ENCODE measurements around the gene AJUBA.
"Not testable (repeated sequence)": the region's sequence is repeated elsewhere in the genome, so short reads cannot be mapped to it uniquely, and the experiment has no call there.

Gene AJUBA

DNA sequence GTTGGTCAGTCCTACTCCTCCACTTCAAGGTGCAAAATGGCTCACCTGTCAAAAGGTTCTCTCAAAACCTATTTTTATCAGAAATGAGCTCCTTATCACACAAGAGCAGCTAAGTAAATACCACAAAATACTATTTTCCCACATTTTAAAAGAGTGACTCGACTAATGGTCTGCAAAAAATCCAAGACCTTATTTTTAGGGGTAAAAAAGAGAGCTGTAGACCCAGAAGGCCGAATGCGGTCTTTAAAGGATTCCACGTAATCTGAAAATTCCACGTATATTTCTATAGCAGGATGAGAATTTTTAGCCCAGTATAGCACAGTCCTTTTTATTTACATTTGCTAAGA is 23.8 kb upstream of the AJUBA start:
- DNase-seq (ENCODE audit: low read depth) = no peak
- TF ChIP-seq, protein P1, sequence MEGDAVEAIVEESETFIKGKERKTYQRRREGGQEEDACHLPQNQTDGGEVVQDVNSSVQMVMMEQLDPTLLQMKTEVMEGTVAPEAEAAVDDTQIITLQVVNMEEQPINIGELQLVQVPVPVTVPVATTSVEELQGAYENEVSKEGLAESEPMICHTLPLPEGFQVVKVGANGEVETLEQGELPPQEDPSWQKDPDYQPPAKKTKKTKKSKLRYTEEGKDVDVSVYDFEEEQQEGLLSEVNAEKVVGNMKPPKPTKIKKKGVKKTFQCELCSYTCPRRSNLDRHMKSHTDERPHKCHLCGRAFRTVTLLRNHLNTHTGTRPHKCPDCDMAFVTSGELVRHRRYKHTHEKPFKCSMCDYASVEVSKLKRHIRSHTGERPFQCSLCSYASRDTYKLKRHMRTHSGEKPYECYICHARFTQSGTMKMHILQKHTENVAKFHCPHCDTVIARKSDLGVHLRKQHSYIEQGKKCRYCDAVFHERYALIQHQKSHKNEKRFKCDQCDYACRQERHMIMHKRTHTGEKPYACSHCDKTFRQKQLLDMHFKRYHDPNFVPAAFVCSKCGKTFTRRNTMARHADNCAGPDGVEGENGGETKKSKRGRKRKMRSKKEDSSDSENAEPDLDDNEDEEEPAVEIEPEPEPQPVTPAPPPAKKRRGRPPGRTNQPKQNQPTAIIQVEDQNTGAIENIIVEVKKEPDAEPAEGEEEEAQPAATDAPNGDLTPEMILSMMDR (conservative IDR thresholded peaks at IDR 0.05; ENCODE audit: low read depth, low read length) = no peak
- H3K4me3 ChIP-seq (ENCODE audit: low read depth, low read length) = peak overlapping the region; percentile 82

DNA sequence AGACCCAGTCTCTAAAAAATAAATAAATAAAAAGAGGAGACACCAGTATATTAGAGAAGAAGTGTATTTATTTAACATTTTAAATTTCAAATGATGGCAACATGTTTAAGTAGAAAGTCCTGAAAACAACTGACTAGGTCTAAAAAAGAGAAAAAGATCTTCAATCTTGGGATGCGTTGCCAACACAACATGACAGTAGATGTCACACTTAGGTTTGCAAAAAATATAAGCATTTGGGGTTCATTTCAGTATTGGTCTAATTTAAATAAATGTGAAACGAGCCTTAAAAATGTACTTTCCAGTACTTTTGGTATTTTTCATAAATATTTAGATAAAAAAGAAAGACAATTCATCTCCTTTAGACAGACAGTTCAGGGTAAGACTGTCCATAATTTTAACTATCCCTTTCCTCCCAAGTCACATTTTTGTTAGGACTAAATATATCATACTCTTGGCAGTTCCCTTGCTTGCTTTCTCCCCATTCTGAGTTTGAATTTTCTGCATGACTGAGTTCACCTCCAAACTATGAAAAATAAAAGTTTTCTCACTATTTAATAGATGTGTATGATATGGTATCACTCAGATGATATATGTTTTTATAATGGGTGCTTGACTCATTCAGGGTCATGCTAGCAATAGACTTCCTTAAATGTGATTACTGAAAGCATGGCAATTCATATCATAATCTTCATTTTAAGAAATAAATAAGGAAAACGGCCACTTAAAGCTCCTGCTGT is 23.3 kb upstream of the AJUBA start:
- DNase-seq (ENCODE audit: low read depth) = no peak
- TF ChIP-seq, protein P1 (conservative IDR thresholded peaks at IDR 0.05; ENCODE audit: low read depth, low read length) = no peak
- no peak overlapping the region for H3K4me3 ChIP-seq (ENCODE audit: low read depth, low read length)

DNA sequence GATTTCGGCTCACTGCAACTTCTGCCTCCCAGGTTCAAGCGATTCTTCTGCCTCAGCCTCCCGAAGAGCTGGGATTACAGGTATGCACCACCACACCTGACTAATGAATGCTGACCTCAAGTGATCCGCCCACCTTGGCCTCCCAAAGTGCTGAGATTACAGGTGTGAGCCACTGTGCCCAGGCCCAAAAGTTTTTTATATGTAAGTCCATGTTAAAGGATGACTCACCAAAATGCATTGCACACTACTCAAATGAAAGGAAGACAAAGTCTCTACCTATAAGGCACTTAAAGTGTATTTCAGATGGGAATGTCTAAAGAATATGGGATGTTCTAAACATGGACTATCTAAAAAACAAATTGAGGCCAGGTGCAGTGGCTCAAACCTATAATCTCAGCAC is 21.9 kb upstream of the AJUBA start:
- not testable (repeated sequence) for H3K4me3 ChIP-seq (ENCODE audit: low read depth, low read length); DNase-seq (ENCODE audit: low read depth)

DNA sequence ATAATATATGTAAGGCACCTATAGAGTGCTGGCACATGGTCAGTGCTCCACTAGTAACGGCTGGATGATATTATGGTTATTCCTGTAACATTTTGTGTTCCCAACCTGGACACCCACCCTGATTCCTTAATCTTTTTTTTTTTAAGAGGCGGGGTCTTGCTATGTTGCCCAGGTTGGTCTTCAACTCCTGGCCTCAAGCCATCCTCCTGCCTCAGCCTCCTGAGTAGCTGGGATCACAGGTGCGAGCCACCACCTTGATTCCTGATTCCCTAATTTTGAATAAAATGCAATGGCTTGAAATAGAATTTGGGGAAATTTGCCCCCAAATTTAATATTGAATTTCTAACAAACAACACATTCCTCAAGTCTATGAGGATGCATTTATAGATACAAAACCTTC is 20.2 kb upstream of the AJUBA start:
- H3K4me3 ChIP-seq (ENCODE audit: low read depth, low read length) = no peak overlapping the region
- TF ChIP-seq, protein P1 (conservative IDR thresholded peaks at IDR 0.05; ENCODE audit: low read depth, low read length) = no peak
- no peak for DNase-seq (ENCODE audit: low read depth)

DNA sequence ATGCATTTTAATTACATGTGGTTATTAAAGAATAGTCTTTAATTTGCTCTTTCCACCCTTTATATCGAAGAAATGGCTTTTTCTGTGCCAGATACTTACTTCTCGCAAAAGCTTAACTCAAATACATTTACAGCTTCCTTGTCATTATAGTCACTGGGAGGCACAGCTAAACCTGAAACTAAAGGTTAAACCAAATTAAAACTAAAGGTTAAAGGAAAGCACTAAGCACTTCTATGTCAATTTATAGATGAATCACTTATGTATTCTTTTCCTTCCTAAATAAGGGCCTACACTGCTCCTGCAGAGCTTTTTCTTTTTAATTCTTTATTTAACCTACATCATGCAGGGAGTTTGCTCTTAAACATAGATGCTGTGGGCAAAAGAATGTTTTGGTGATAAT is 18.5 kb upstream of the AJUBA start:
- no peak overlapping the region for H3K4me3 ChIP-seq (ENCODE audit: low read depth, low read length)
- TF ChIP-seq, protein P1 (conservative IDR thresholded peaks at IDR 0.05; ENCODE audit: low read depth, low read length) = no peak
- DNase-seq (ENCODE audit: low read depth) = no peak

DNA sequence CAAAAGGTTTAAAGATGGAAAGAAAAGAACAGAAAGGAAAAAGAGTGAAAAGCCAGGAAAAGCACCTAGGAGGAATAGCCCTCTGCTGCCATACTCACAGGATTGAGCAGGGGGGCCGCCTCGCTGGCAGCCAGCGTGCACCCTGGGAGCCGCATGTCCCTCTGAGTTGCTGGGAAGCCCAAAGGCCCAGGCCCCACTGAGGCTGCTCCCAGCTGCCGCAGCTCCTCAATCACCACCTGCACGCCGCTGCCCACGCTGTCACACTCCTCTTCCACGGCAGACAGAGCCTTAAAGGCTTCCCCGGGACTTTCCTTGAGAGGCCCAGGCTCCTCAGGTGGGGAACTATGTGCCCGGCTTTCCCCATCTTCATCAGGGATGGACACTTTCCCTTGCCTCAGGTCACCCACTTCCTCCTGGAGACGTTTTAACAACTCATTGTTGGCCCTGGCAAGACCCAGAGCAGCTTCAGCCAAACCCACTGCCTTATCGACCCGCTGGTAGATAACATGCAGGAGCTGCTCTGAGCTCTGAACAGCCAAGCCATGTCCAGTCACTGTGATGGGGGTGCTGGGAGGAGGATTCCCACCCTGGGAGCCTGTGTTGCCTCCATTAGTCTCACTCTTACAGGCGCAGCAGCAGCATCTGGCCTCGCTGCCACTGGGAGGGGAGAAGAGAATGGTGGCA is 16.1 kb upstream of the AJUBA start:
- TF ChIP-seq, protein P1 (conservative IDR thresholded peaks at IDR 0.05; ENCODE audit: low read depth, low read length) = no peak
- H3K4me3 ChIP-seq (ENCODE audit: low read depth, low read length) = no peak overlapping the region
- no peak for DNase-seq (ENCODE audit: low read depth)

DNA sequence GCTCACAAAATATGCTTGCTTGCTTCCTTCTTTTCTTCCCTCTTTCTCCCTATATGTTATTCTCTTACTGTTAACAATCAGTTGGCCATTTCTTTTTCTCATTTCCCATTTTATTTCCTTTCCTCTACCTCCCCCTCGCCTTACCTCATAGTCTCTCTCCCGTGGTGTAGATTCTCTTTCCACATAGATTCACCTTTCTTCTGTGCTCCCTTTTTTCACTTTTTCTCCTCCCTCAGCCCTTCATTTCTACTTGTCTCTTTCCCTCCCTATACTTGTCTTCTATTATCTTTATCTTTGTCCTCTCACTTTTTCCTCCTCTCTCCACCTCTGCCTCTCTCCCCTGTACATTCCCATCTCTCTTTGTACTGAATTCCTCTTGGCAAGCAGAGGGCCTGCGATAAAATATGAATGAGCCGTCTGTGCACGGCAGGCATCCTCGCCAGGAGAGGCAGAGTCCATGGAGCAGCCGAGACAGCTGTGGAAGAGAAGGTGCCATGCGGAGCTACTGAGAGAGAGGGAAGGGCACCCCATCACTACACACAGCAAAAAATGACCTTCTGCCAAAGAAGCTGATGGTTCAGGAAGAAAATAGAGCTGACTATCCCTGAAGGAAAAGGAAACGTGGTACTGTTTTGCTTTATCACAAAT is 15.4 kb upstream of the AJUBA start:
- no peak for DNase-seq (ENCODE audit: low read depth)
- TF ChIP-seq, protein P1 (conservative IDR thresholded peaks at IDR 0.05; ENCODE audit: low read depth, low read length) = no peak
- no peak overlapping the region for H3K4me3 ChIP-seq (ENCODE audit: low read depth, low read length)
